NB4 (cell line): Measurements from ENCODE around the gene ENAH.

Experiments used
- CTCF ChIP-seq: IDR thresholded peaks from one replicate; pipeline ENCODE4 v1.5.1; 2012; ENCODE audit warnings: low read depth, low read length
- MYC ChIP-seq: IDR thresholded peaks from 2 replicates; pipeline ENCODE4 v1.6.1; 2011; ENCODE audit warnings: low read depth, low read length
- POLR2A ChIP-seq: IDR thresholded peaks from 2 replicates; pipeline ENCODE4 v1.6.1; 2011; ENCODE audit warnings: mild to moderate bottlenecking; ENCODE audit not compliant: insufficient read length; ENCODE audit errors: extremely low read depth

GRCh38 chr1:225448146-225448805 is 204.6 kb downstream of the ENAH start:
- no peak for TF ChIP-seq CTCF
- TF ChIP-seq POLR2A: no peak
- TF ChIP-seq MYC: no peak
